ENCODE results near the gene PGM1.

Gene PGM1

DNA sequence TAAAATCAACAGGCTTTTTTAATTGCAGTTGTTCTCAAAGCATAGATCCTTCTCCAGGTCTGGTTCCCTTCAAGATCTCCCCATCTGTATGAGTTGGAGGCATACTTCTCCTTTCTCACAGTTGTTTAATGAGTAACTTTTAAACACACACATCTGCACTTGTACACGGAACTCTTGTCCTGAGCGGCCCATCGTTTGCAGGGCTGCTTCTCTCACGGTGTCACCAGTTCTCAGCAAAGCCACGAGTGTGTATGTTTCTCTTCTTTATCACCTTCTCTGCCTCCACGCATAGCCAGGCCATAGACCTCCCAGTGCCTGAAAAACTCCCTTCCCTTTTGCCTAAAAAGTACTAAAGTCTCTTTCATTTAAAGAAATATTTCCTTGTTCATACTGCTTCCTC is 111.9 kb downstream of the PGM1 start:
- no peak overlapping the region for H3K4me3 ChIP-seq (replicated peaks; ENCODE audit: low read depth, low read length)
- H3K36me3 ChIP-seq (ENCODE audit: control insufficient read depth, insufficient read depth, low read length): no peaks in the 10 kb centered on the region
- TF ChIP-seq, protein P1, sequence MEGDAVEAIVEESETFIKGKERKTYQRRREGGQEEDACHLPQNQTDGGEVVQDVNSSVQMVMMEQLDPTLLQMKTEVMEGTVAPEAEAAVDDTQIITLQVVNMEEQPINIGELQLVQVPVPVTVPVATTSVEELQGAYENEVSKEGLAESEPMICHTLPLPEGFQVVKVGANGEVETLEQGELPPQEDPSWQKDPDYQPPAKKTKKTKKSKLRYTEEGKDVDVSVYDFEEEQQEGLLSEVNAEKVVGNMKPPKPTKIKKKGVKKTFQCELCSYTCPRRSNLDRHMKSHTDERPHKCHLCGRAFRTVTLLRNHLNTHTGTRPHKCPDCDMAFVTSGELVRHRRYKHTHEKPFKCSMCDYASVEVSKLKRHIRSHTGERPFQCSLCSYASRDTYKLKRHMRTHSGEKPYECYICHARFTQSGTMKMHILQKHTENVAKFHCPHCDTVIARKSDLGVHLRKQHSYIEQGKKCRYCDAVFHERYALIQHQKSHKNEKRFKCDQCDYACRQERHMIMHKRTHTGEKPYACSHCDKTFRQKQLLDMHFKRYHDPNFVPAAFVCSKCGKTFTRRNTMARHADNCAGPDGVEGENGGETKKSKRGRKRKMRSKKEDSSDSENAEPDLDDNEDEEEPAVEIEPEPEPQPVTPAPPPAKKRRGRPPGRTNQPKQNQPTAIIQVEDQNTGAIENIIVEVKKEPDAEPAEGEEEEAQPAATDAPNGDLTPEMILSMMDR (IDR thresholded peaks at IDR 0.05; ENCODE audit: insufficient read depth, low read length, poor library complexity, severe bottlenecking): no peak
- no peak for DNase-seq (ENCODE audit: extremely low read depth, insufficient read length)
- peaks cover 1% of the 10 kb centered on the region for H3K27me3 ChIP-seq (replicated peaks; ENCODE audit: control insufficient read depth, insufficient read depth, low read length)

DNA sequence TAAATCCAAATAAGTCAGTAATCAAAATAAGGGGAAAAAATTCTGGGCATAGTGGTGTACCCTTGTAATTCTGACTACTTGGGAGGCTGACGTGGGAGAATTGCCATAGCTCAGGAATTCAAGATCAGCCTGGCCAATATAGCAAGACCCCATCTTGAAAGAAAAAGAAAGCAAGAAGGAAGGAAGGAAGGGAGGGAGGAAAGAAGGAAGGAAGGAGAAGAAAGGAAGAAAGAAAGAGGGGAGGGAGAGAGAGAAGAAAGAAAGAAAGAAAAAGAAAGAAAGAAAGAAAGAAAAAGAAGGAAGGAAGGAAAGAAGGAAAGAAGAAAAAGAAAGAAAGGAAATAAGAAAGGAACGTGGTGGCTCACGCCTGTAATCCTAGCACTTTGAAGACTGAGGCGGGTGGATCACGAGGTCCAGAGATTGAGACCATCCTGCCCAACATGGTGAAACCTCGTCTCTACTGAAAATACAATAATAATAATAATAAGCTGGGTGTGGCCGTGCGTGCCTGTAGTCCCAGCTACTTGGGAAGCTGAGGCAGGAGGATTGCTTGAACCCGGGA is 116.1 kb downstream of the PGM1 start:
- Histone ChIP-seq H3K4me3 (replicated peaks; ENCODE audit: low read depth, low read length) (no peak overlapping the region), H3K27me3 (replicated peaks; ENCODE audit: control insufficient read depth, insufficient read depth, low read length) (peaks cover 1% of the 10 kb centered on the region), H3K36me3 (ENCODE audit: control insufficient read depth, insufficient read depth, low read length) (no peaks in the 10 kb centered on the region)
- no peak for DNase-seq (ENCODE audit: extremely low read depth, insufficient read length)
- TF ChIP-seq, protein P1 (IDR thresholded peaks at IDR 0.05; ENCODE audit: insufficient read depth, low read length, poor library complexity, severe bottlenecking): no peak

Data from GM06990 (cell line).